ENCODE data around the gene KCNT2. TPM values are rescaled to one million over a fixed set of nuclear protein-coding genes. Genes with fewer than 3 reads are reported as not detected.

Gene KCNT2
- total and polyA plus RNA-seq, 10 of the 15 experiments (the other 5 are each of a cell fraction or from before 2014, with no cell fraction given) = not detected

DNA sequence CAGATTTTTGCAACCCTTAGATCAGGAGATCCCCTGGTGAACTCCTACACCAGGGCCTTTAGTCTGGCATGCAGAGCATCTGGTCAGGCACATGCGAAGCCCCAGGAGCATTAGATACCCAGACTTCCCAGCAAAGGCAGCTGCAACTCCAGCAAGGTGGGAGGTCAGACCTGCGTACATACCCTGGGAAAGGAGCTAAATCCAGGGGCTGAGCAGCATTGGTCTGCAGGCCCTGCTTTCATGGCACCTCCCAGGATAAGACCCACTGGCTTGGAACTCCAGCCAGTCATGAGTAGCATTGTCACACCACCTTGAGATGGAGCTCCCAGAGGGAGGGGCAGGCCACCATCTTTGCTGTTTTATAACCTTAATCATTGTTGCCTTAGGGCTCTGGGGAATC lies 92.3 kb downstream of the KCNT2 start:
- Histone ChIP-seq H3K27me3 (replicated peaks in 1 of 2; ENCODE audit: control insufficient read depth in 2 of 2, insufficient read depth in 2 of 2, low read length in 1 of 2) (no peaks in the 10 kb centered on the region), H3K4me2 (ENCODE audit: control insufficient read depth, insufficient read depth) (no peak overlapping the region), H4K20me1 (ENCODE audit: control insufficient read depth, insufficient read depth) (no peaks in the 10 kb centered on the region), H3K9me3 (replicated peaks; ENCODE audit: control insufficient read depth, insufficient read depth, low read length) (no peaks in the 10 kb centered on the region), H3K4me3 (no peak overlapping the region), H3K4me1 (ENCODE audit: control insufficient read depth, insufficient read depth, low read length) (no peaks in the 10 kb centered on the region), H3K79me2 (ENCODE audit: control insufficient read depth, insufficient read depth, low read length) (no peaks in the 10 kb centered on the region), H3K9ac (ENCODE audit: control insufficient read depth, insufficient read depth, low read length) (no peak overlapping the region), H3K27ac (ENCODE audit: control insufficient read depth, insufficient read depth) (no peak overlapping the region), H2AFZ (ENCODE audit: control insufficient read depth, low read depth, low read length) (no peak overlapping the region), H3K36me3 (ENCODE audit: control insufficient read depth in 2 of 2, insufficient read depth in 2 of 2, low read length in 1 of 2) (no peaks in the 10 kb centered on the region)
- SMC1A ChIA-PET (ENCODE audit: uncharacterized antibody, unreplicated experiment) = no interaction called here
- RAD21 ChIA-PET (ENCODE audit: unreplicated experiment) = no interaction called here
- in situ Hi-C loops (cut with MboI) = no loop called here
- no peak for FAIRE-seq
- WGBS (ENCODE audit: insufficient coverage, insufficient replicate concordance, low lambda C conversion rate, missing lambda C conversion rate) = 0% methylated on average over 2 of the region's 2 CpGs
- intact Hi-C loops (cut with micrococcal nuclease; ENCODE audit: unreplicated experiment) = no loop called here
- POLR2A ChIA-PET = no interaction called here
- TF ChIP-seq, protein P1, sequence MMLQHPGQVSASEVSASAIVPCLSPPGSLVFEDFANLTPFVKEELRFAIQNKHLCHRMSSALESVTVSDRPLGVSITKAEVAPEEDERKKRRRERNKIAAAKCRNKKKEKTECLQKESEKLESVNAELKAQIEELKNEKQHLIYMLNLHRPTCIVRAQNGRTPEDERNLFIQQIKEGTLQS (IDR thresholded peaks at IDR 0.05; ENCODE audit: borderline replicate concordance, extremely low read depth, low read depth, low read length) = no peak
- no peak for TF ChIP-seq NR2F1 (conservative IDR thresholded peaks at IDR 0.05)
- TF ChIP-seq TCF12 (IDR thresholded peaks at IDR 0.05; ENCODE audit: low read depth, low read length) = no peak
- no peak for TF ChIP-seq PAX5 (IDR thresholded peaks at IDR 0.05; ENCODE audit: borderline replicate concordance, low read depth, low read length)
- ATAC-seq = no peak
- no TSS peak for BruUV-seq (replicated peaks)
- CTCF ChIA-PET = no interaction called here
- no peak for DNase-seq (ENCODE audit: low read depth, low spot score)

DNA sequence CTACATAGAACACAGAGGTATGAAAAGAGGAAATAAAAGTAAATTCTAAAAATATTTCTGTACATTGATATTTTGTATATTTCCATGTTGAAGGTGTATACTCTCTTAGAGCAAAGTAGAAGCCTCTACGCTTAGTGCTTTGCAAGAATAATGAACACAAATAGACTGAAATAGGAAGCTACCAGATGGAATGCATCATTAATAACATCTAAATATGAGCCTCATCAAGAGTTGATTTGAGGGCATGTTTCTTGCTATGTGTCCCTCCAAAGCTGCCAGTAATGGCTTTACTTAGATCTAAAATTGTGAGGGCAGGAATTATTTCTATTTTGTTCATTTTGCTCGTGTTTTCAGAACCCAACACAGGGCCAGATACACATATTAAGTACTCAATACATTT lies 94.4 kb downstream of the KCNT2 start:
- ChIA-PET RAD21 (ENCODE audit: unreplicated experiment) (no interaction called here), SMC1A (ENCODE audit: uncharacterized antibody, unreplicated experiment) (no interaction called here), CTCF (no interaction called here), POLR2A (no interaction called here)
- Histone ChIP-seq H3K36me3 (ENCODE audit: control insufficient read depth in 2 of 2, insufficient read depth in 2 of 2, low read length in 1 of 2) (no peaks in the 10 kb centered on the region), H3K79me2 (ENCODE audit: control insufficient read depth, insufficient read depth, low read length) (no peaks in the 10 kb centered on the region), H3K4me3 (no peak overlapping the region), H3K4me2 (ENCODE audit: control insufficient read depth, insufficient read depth) (no peak overlapping the region), H4K20me1 (ENCODE audit: control insufficient read depth, insufficient read depth) (no peaks in the 10 kb centered on the region), H3K27ac (ENCODE audit: control insufficient read depth, insufficient read depth) (no peak overlapping the region), H3K9ac (ENCODE audit: control insufficient read depth, insufficient read depth, low read length) (no peak overlapping the region), H3K27me3 (replicated peaks in 1 of 2; ENCODE audit: control insufficient read depth in 2 of 2, insufficient read depth in 2 of 2, low read length in 1 of 2) (no peaks in the 10 kb centered on the region), H3K9me3 (replicated peaks; ENCODE audit: control insufficient read depth, insufficient read depth, low read length) (no peaks in the 10 kb centered on the region), H2AFZ (ENCODE audit: control insufficient read depth, low read depth, low read length) (no peak overlapping the region), H3K4me1 (ENCODE audit: control insufficient read depth, insufficient read depth, low read length) (no peaks in the 10 kb centered on the region)
- intact Hi-C loops (cut with micrococcal nuclease; ENCODE audit: unreplicated experiment) (no loop called here), in situ Hi-C loops (cut with MboI) (no loop called here)
- WGBS (ENCODE audit: insufficient coverage, insufficient replicate concordance, low lambda C conversion rate, missing lambda C conversion rate) = 20% methylated on average over 2 of the region's 2 CpGs
- ATAC-seq (no peak), FAIRE-seq (no peak), DNase-seq (ENCODE audit: low read depth, low spot score) (no peak)
- BruUV-seq (replicated peaks) = no TSS peak
- TF ChIP-seq BMI1 (IDR thresholded peaks at IDR 0.05; ENCODE audit: borderline replicate concordance) (no peak), TARDBP (IDR thresholded peaks at IDR 0.05; ENCODE audit: borderline replicate concordance) (no peak), FOXM1 (IDR thresholded peaks at IDR 0.05; ENCODE audit: low read depth, low read length) (no peak), RB1 (IDR thresholded peaks at IDR 0.05; ENCODE audit: borderline replicate concordance) (no peak), RAD21 (IDR thresholded peaks at IDR 0.05; ENCODE audit: insufficient read depth, low read depth, low read length) (no peak), NFYB (IDR thresholded peaks at IDR 0.05; ENCODE audit: insufficient read depth, low read depth, low read length) (no peak), ZNF622 (IDR thresholded peaks at IDR 0.05) (no peak), FOXK2 (IDR thresholded peaks at IDR 0.05) (no peak), KLF5 (IDR thresholded peaks at IDR 0.05; ENCODE audit: partially characterized antibody) (no peak), CBX5 (IDR thresholded peaks at IDR 0.05; ENCODE audit: low read depth) (no peak), NR2C2 (IDR thresholded peaks at IDR 0.05; ENCODE audit: borderline replicate concordance, control insufficient read depth, insufficient read length, low read depth) (no peak), CHD2 (IDR thresholded peaks at IDR 0.05; ENCODE audit: borderline replicate concordance, low read depth, low read length) (no peak), IRF4 (IDR thresholded peaks at IDR 0.05; ENCODE audit: low read depth, low read length) (no peak)
- TF ChIP-seq, protein P2, sequence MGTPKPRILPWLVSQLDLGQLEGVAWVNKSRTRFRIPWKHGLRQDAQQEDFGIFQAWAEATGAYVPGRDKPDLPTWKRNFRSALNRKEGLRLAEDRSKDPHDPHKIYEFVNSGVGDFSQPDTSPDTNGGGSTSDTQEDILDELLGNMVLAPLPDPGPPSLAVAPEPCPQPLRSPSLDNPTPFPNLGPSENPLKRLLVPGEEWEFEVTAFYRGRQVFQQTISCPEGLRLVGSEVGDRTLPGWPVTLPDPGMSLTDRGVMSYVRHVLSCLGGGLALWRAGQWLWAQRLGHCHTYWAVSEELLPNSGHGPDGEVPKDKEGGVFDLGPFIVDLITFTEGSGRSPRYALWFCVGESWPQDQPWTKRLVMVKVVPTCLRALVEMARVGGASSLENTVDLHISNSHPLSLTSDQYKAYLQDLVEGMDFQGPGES (IDR thresholded peaks at IDR 0.05) = no peak
- TF ChIP-seq, protein P3, sequence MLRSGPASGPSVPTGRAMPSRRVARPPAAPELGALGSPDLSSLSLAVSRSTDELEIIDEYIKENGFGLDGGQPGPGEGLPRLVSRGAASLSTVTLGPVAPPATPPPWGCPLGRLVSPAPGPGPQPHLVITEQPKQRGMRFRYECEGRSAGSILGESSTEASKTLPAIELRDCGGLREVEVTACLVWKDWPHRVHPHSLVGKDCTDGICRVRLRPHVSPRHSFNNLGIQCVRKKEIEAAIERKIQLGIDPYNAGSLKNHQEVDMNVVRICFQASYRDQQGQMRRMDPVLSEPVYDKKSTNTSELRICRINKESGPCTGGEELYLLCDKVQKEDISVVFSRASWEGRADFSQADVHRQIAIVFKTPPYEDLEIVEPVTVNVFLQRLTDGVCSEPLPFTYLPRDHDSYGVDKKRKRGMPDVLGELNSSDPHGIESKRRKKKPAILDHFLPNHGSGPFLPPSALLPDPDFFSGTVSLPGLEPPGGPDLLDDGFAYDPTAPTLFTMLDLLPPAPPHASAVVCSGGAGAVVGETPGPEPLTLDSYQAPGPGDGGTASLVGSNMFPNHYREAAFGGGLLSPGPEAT (IDR thresholded peaks at IDR 0.05; ENCODE audit: low read depth) = no peak

Data from GM12878 (cell line).